Endothelial cell of umbilical vein (primary cell): ENCODE measurements around the gene HIPK4. TPM values are rescaled to one million over a fixed set of nuclear protein-coding genes. Genes with fewer than 3 reads are reported as not detected.

Experiments used
- BruUV-seq: library from RNA; stranded (reverse); fragments of 400-500 nt; replicated peaks from 2 replicates; lab custom pipeline; 2021; lab: Mats Ljungman, UMichigan
- CTCF ChIA-PET: fragments of 300-600, 350-600 bp; sonication (Branson Sonifier 250); formaldehyde crosslinking; loops from one replicate; lab custom pipeline; 2021; ENCODE audit warnings: antibody characterized with exemption, inconsistent platforms; lab: Charles Lee
- POLR2A ChIA-PET: fragments of 300-600, 350-600 bp; sonication (Branson Sonifier 250); formaldehyde crosslinking; loops from one replicate; lab custom pipeline; 2021; ENCODE audit warnings: antibody characterized with exemption, inconsistent platforms; lab: Charles Lee
- DNase-seq: peaks from one replicate; pipeline ENCODE4 v3.0.0-alpha.2; 2011; ENCODE audit warnings: low read depth, low spot score
- FAIRE-seq: peaks from 2 replicates; lab custom pipeline; 2011; peaks lifted over from hg19 to GRCh38; lab: Jason Lieb, UNC
- H2AFZ ChIP-seq: 2 replicates; pipeline ENCODE4 v1.6.0; 2012; ENCODE audit warnings: low read depth, low read length, control low read depth, inconsistent platforms
- H3K27ac ChIP-seq: 2 replicates; pipeline ENCODE4 v1.5.1; 2011; ENCODE audit warnings: low read depth, mild to moderate bottlenecking, control low read depth, low read length, moderate library complexity; ENCODE audit not compliant: insufficient read depth
- H3K27me3 ChIP-seq, 2 experiments: 2 replicates each; pipeline versions ENCODE4 v1.6.0 to v1.6.1; 2011; ENCODE audit warnings: low read length in 2 of 2, mixed read lengths in 1 of 2; ENCODE audit not compliant: control insufficient read depth in 2 of 2, insufficient read depth in 2 of 2
- H3K36me3 ChIP-seq, 2 experiments: 2 replicates in 1 of 2; 3 replicates in 1 of 2; pipeline ENCODE4 v1.5.1; 2011; ENCODE audit warnings: low read length in 2 of 2, mild to moderate bottlenecking in 1 of 2, moderate library complexity in 1 of 2; ENCODE audit not compliant: control insufficient read depth in 2 of 2, insufficient read depth in 2 of 2; ENCODE audit errors: extremely low read depth in 1 of 2
- H3K4me1 ChIP-seq: 3 replicates; pipeline ENCODE4 v1.5.1; 2011; ENCODE audit warnings: mild to moderate bottlenecking, low read length; ENCODE audit not compliant: control insufficient read depth, insufficient read depth; ENCODE audit errors: extremely low read depth
- H3K4me2 ChIP-seq: 2 replicates; pipeline ENCODE4 v1.6.1; 2011; ENCODE audit warnings: low read length, control low read depth, mixed read lengths; ENCODE audit not compliant: insufficient read depth
- H3K4me3 ChIP-seq, 3 experiments: fragments of 200-600 bp in 1 of 3; sonication (generic), shearing (Covaris generic) in 1 of 3; replicated peaks in 1 of 3; 2 replicates each; pipeline ENCODE4 v1.5.1; 2011 to 2016; ENCODE audit warnings: control low read depth in 3 of 3, low read length in 3 of 3, mild to moderate bottlenecking in 2 of 3, inconsistent platforms in 1 of 3, low read depth in 1 of 3, moderate library complexity in 1 of 3; ENCODE audit not compliant: insufficient read depth in 1 of 3
- H3K79me2 ChIP-seq: 2 replicates; pipeline ENCODE4 v1.6.0; 2012; ENCODE audit warnings: low read length, inconsistent platforms; ENCODE audit not compliant: control insufficient read depth, insufficient read depth
- H3K9ac ChIP-seq: replicated peaks from 2 replicates; pipeline ENCODE3; 2011; ENCODE audit warnings: low read length, control low read depth; ENCODE audit not compliant: insufficient read depth; ENCODE audit errors: extremely low read depth
- H3K9me1 ChIP-seq: replicated peaks from 3 replicates; pipeline ENCODE4 v1.6.0; 2011; ENCODE audit warnings: mild to moderate bottlenecking, low read length; ENCODE audit not compliant: control insufficient read depth, insufficient read depth; ENCODE audit errors: extremely low read depth
- H3K9me3 ChIP-seq: replicated peaks from 2 replicates; pipeline ENCODE4 v1.5.1; 2012; ENCODE audit warnings: low read length, inconsistent platforms; ENCODE audit not compliant: control insufficient read depth, insufficient read depth
- H4K20me1 ChIP-seq: replicated peaks from 2 replicates; pipeline ENCODE3; 2011; ENCODE audit warnings: mild to moderate bottlenecking, low read length; ENCODE audit not compliant: control insufficient read depth, insufficient read depth; ENCODE audit errors: extremely low read depth
- EZH2 ChIP-seq: IDR thresholded peaks from 2 replicates; pipeline ENCODE4 v1.6.1; 2012; ENCODE audit warnings: borderline replicate concordance, low read depth, mild to moderate bottlenecking, moderate library complexity, low read length, inconsistent platforms; ENCODE audit not compliant: severe bottlenecking
- FOS ChIP-seq: IDR thresholded peaks from 2 replicates; pipeline ENCODE4 v1.6.1; 2011; ENCODE audit warnings: mild to moderate bottlenecking, low read length, moderate library complexity, borderline replicate concordance; ENCODE audit not compliant: insufficient read depth
- GATA2 ChIP-seq: IDR thresholded peaks from 2 replicates; pipeline ENCODE4 v1.7.0; 2011; ENCODE audit warnings: low read depth, mild to moderate bottlenecking, moderate library complexity, mixed read lengths, low read length; ENCODE audit not compliant: insufficient read length, insufficient read depth
- JUN ChIP-seq: IDR thresholded peaks from 2 replicates; pipeline ENCODE4 v1.6.1; 2011; ENCODE audit warnings: borderline replicate concordance, low read depth; ENCODE audit not compliant: insufficient read length, insufficient read depth
- MYC ChIP-seq: IDR thresholded peaks from one replicate; pipeline ENCODE4 v1.6.1; 2011; ENCODE audit warnings: mild to moderate bottlenecking, low read depth, low read length
- POLR2A ChIP-seq: IDR thresholded peaks from 2 replicates; pipeline ENCODE4 v1.6.1; 2012; ENCODE audit warnings: low read depth, mild to moderate bottlenecking, control low read depth, low read length
- POLR2AphosphoS5 ChIP-seq: IDR thresholded peaks from 2 replicates; pipeline ENCODE4 v1.6.1; 2012; ENCODE audit warnings: low read depth, mild to moderate bottlenecking, control low read depth, low read length, moderate library complexity; ENCODE audit not compliant: insufficient read depth
- dilution Hi-C: fragments of 300-500 bp; cut with MboI; formaldehyde crosslinking; loops from one replicate; pipeline ENCODE4 v1.15.0; 2019; ENCODE audit warnings: low sequenced_read_pairs; ENCODE audit not compliant: extremely low pct_ligation_motif_present
- intact Hi-C: fragments of 100-400 bp; cut with micrococcal nuclease; formaldehyde crosslinking; loops from one replicate; pipeline ENCODE4 v1.10.0; 2022
- polyA plus RNA-seq, 4 experiments: library from polyadenylated mRNA; depleted of rRNA in 3 of 4; stranded (reverse) in 3 of 4; unstranded in 1 of 4; fragments of >200 nt; gene quantifications; 2 replicates each; pipeline versions ENCODE4 v1.2.1 to v1.2.3, GENCODE V29; 2011 to 2012; ENCODE audit warnings: missing spikeins in 1 of 4
- total RNA-seq: library from RNA; stranded (reverse); gene quantifications from 2 replicates; pipeline ENCODE4 v1.2.3, GENCODE V29; 2021
- TF ChIP-seq, protein P1 (sequence below), 2 donors: IDR thresholded peaks; 1 replicate in 1 of 2; 2 replicates in 1 of 2; pipeline ENCODE4 v1.5.1; 2011; ENCODE audit warnings: low read length in 2 of 2, mild to moderate bottlenecking in 2 of 2, moderate library complexity in 2 of 2, control low read depth in 1 of 2, inconsistent platforms in 1 of 2, low read depth in 1 of 2; ENCODE audit not compliant: insufficient read depth in 1 of 2; ENCODE audit errors: extremely low read depth in 1 of 2
- TF ChIP-seq, protein P2 (sequence below): IDR thresholded peaks from 2 replicates; pipeline ENCODE4 v1.6.1; 2011; ENCODE audit not compliant: insufficient read depth, insufficient read length

The HIPK4 gene
- total and polyA plus RNA-seq, 2 donors (not counting 3 experiments of a cell fraction or from before 2014, with no cell fraction given), result 0.12 TPM; not detected in 1

DNA sequence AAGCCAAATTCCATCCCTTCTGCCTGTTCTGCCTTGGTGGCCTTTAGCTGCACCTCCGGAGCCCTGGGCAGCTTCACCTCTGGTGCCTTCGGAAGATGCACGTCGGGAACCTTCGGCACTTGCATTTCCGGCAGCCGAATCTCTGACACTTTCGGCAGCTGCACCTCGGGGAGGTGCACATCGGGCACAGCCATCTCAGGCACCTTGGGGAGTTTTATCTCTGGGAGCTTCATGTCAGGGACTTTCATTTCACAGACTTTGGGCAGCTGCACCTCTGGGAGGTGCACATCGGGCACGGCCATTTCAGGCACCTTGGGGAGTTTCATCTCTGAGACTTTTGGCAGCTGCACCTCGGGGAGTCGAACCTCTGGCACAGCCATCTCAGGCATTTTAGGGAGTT lies 6.0 kb upstream of the HIPK4 start:
- Histone ChIP-seq H3K27ac (no peak overlapping the region), H3K79me2 (no peaks in the 10 kb centered on the region), H3K27me3 (no peaks in the 10 kb centered on the region), H3K9me1 (no peaks in the 10 kb centered on the region), H3K9me3 (no peaks in the 10 kb centered on the region), H2AFZ (no peak overlapping the region), H3K36me3 (no peaks in the 10 kb centered on the region), H3K9ac (no peak overlapping the region), H3K4me3 (no peak overlapping the region), H4K20me1 (no peaks in the 10 kb centered on the region), H3K4me2 (no peak overlapping the region), H3K4me1 (no peaks in the 10 kb centered on the region)
- TF ChIP-seq GATA2, result no peak
- TF ChIP-seq POLR2AphosphoS5, result no peak
- no peak for TF ChIP-seq JUN
- TF ChIP-seq POLR2A, result no peak
- TF ChIP-seq EZH2, result no peak
- TF ChIP-seq MYC, result no peak
- TF ChIP-seq, protein P1, sequence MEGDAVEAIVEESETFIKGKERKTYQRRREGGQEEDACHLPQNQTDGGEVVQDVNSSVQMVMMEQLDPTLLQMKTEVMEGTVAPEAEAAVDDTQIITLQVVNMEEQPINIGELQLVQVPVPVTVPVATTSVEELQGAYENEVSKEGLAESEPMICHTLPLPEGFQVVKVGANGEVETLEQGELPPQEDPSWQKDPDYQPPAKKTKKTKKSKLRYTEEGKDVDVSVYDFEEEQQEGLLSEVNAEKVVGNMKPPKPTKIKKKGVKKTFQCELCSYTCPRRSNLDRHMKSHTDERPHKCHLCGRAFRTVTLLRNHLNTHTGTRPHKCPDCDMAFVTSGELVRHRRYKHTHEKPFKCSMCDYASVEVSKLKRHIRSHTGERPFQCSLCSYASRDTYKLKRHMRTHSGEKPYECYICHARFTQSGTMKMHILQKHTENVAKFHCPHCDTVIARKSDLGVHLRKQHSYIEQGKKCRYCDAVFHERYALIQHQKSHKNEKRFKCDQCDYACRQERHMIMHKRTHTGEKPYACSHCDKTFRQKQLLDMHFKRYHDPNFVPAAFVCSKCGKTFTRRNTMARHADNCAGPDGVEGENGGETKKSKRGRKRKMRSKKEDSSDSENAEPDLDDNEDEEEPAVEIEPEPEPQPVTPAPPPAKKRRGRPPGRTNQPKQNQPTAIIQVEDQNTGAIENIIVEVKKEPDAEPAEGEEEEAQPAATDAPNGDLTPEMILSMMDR (IDR thresholded peaks at IDR 0.05; ENCODE audit: extremely low read depth in 1 of 2, insufficient read depth in 1 of 2, low read depth in 1 of 2, low read length in 2 of 2), result no peak
- TF ChIP-seq, protein P2, sequence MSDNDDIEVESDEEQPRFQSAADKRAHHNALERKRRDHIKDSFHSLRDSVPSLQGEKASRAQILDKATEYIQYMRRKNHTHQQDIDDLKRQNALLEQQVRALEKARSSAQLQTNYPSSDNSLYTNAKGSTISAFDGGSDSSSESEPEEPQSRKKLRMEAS, result no peak
- TF ChIP-seq FOS, result no peak
- ChIA-PET CTCF (interaction anchor here (2.1 kb wide), 1 partner anchor 91 kb away, joined by 9 read pairs; no protein-coding TSS in a partner anchor), POLR2A (interaction anchor here (1.3 kb wide), 1 partner anchor 30 kb away, joined by 3 read pairs; no protein-coding TSS in a partner anchor)
- no peak for DNase-seq
- intact Hi-C loops (no loop called here), dilution Hi-C loops (no loop called here)
- no TSS peak for BruUV-seq
- no peak for FAIRE-seq
